DOHH2 (cell line): ENCODE results near the gene SKOR1.

ENCODE experiments used
- H3F3A ChIP-seq: fragments of 200-600 bp; sonication (generic), shearing (Covaris generic); 2 replicates; pipeline ENCODE4 v1.6.0; 2016; ENCODE audit warnings: antibody characterized with exemption, mild to moderate bottlenecking; ENCODE audit not compliant: control insufficient read depth, insufficient read depth
- H3K27ac ChIP-seq: fragments of 200-600 bp; sonication (generic); 2 replicates; pipeline ENCODE4 v1.5.1; 2014; ENCODE audit warnings: low read depth, mild to moderate bottlenecking, low read length, moderate library complexity
- H3K27me3 ChIP-seq: fragments of 200-600 bp; sonication (generic); 2 replicates; pipeline ENCODE4 v1.6.1; 2014; ENCODE audit warnings: mild to moderate bottlenecking, low read length, mixed read lengths; ENCODE audit not compliant: control insufficient read depth
- H3K36me3 ChIP-seq: fragments of 200-600 bp; sonication (generic); 2 replicates; pipeline ENCODE4 v1.6.1; 2014; ENCODE audit warnings: mild to moderate bottlenecking, low read length, moderate library complexity, mixed read lengths; ENCODE audit not compliant: control insufficient read depth
- H3K4me1 ChIP-seq: fragments of 200-600 bp; sonication (generic); 2 replicates; pipeline ENCODE4 v1.6.1; 2014; ENCODE audit warnings: mild to moderate bottlenecking, low read length, mixed read lengths; ENCODE audit not compliant: control insufficient read depth
- H3K4me2 ChIP-seq: fragments of 200-600 bp; sonication (generic); 2 replicates; pipeline ENCODE4 v1.6.0; 2014; ENCODE audit warnings: mild to moderate bottlenecking, low read length, moderate library complexity
- H3K4me3 ChIP-seq: fragments of 200-600 bp; sonication (generic); 2 replicates; pipeline ENCODE4 v1.5.1; 2014; ENCODE audit warnings: mild to moderate bottlenecking, low read length, mixed read lengths
- H3K79me2 ChIP-seq: fragments of 200-600 bp; sonication (generic); 2 replicates; pipeline ENCODE4 v1.6.1; 2014; ENCODE audit warnings: mild to moderate bottlenecking, low read length, mixed read lengths; ENCODE audit not compliant: control insufficient read depth
- H3K9me2 ChIP-seq: fragments of 200-600 bp; sonication (generic); replicated peaks from 2 replicates; pipeline ENCODE4 v1.6.1; 2014; ENCODE audit warnings: mild to moderate bottlenecking, low read length, mixed read lengths; ENCODE audit not compliant: control insufficient read depth
- H3K9me3 ChIP-seq: fragments of 200-600 bp; sonication (generic); 2 replicates; pipeline ENCODE4 v1.6.1; 2014; ENCODE audit warnings: antibody characterized with exemption, low read length, mixed read lengths; ENCODE audit not compliant: control insufficient read depth, insufficient read depth
- H4K20me1 ChIP-seq: fragments of 200-600 bp; sonication (generic); 2 replicates; pipeline ENCODE4 v1.6.0; 2014; ENCODE audit warnings: low read depth, mild to moderate bottlenecking, antibody characterized with exemption, low read length, moderate library complexity; ENCODE audit not compliant: control insufficient read depth, insufficient read depth
- CTCF ChIP-seq: fragments of 200-600 bp; sonication (generic); IDR thresholded peaks from one replicate; pipeline ENCODE4 v1.5.1; 2014; ENCODE audit warnings: antibody characterized with exemption, mild to moderate bottlenecking, low read depth, low read length; ENCODE audit not compliant: poor library complexity, severe bottlenecking
- EZH2phosphoT487 ChIP-seq: fragments of 200-600 bp; sonication (generic); IDR thresholded peaks from 2 replicates; pipeline ENCODE4 v1.6.1; 2017; ENCODE audit warnings: borderline replicate concordance, mild to moderate bottlenecking, antibody characterized with exemption, low read length, moderate library complexity, mixed read lengths

The SKOR1 gene

GRCh38 chr15:67819636-67820035 lies 5.7 kb upstream of the SKOR1 start:
- Histone ChIP-seq H3K9me3 (no peaks in the 10 kb centered on the region), H3F3A (no peaks in the 10 kb centered on the region), H3K79me2 (no peaks in the 10 kb centered on the region), H3K27me3 (peaks cover 48% of the 10 kb centered on the region), H3K27ac (no peak overlapping the region), H3K36me3 (no peaks in the 10 kb centered on the region), H3K4me3 (no peak overlapping the region), H3K4me1 (no peaks in the 10 kb centered on the region), H3K4me2 (no peak overlapping the region), H3K9me2 (no peaks in the 10 kb centered on the region), H4K20me1 (0 out of 2 replicates have a peak, but pooled peaks cover 3% of the 10 kb centered on the region)
- TF ChIP-seq CTCF (no peak), EZH2phosphoT487 (no peak)

GRCh38 chr15:67820122-67820991 lies 5.0 kb upstream of the SKOR1 start:
- no peak for TF ChIP-seq EZH2phosphoT487
- no peak for TF ChIP-seq CTCF
- Histone ChIP-seq H3K79me2 (no peaks in the 10 kb centered on the region), H3K4me3 (no peak overlapping the region), H3K27me3 (peaks cover 53% of the 10 kb centered on the region), H3K9me3 (no peaks in the 10 kb centered on the region), H3K4me1 (no peaks in the 10 kb centered on the region), H3F3A (no peaks in the 10 kb centered on the region), H4K20me1 (0 out of 2 replicates have a peak, but pooled peaks cover 3% of the 10 kb centered on the region), H3K9me2 (no peaks in the 10 kb centered on the region), H3K36me3 (no peaks in the 10 kb centered on the region), H3K4me2 (no peak overlapping the region), H3K27ac (no peak overlapping the region)

- H3K4me1 ChIP-seq, result no peaks in the 10 kb centered on the region
- no peaks in the 10 kb centered on the region for H3K79me2 ChIP-seq
- no peaks in the 10 kb centered on the region for H3K9me2 ChIP-seq
- H3K4me2 ChIP-seq, result no peak overlapping the region
- H3K4me3 ChIP-seq, result no peak overlapping the region
- H4K20me1 ChIP-seq, result 0 out of 2 replicates have a peak, but pooled peaks cover 3% of the 10 kb centered on the region
- H3K27me3 ChIP-seq, result peaks cover 53% of the 10 kb centered on the region
- TF ChIP-seq EZH2phosphoT487 (no peak), CTCF (no peak)
- no peaks in the 10 kb centered on the region for H3F3A ChIP-seq
- H3K27ac ChIP-seq, result no peak overlapping the region
- no peaks in the 10 kb centered on the region; the same call in 1 of the 2 replicates for H3K9me3 ChIP-seq
- H3K36me3 ChIP-seq, result no peaks in the 10 kb centered on the region
Measured at GRCh38 chr15:67820992-67821783, 4.1 kb upstream of the SKOR1 start.
